Posterior cingulate gyrus (tissue), 11 donors: ENCODE results near the gene ECHS1.
"Not testable (repeated sequence)": the region's sequence is repeated elsewhere in the genome, so short reads cannot be mapped to it uniquely, and the experiment has no call there.

ENCODE experiments used
- DNase-seq, 10 donors: peaks; one replicate each; pipeline versions ENCODE4 v3.0.0 to v3.0.0-alpha.2; 2020 to 2021; ENCODE audit warnings: mixed read lengths in 3 of 10
- intact Hi-C: fragments of 100-400 bp; cut with DNase I; formaldehyde crosslinking; loops from one replicate; pipeline ENCODE4 v1.15.1; 2023

ECHS1 gene

GRCh38 chr10:133328358-133329343 is 44.5 kb downstream of the ECHS1 start:
- intact Hi-C loops = loop anchor here (5.0 kb wide), 1 partner anchor 44 kb away; the partner anchor contains the start of gene ECHS1
- DNase-seq = peak in 2 of 10 donors; percentile 65 to 79

GRCh38 chr10:133327651-133328357 is 45.4 kb downstream of the ECHS1 start:
- peak in 2 of 10 donors; percentile 68 to 77 for DNase-seq
- intact Hi-C loops = loop anchor here (5.0 kb wide), 1 partner anchor 44 kb away; the partner anchor contains the start of gene ECHS1

GRCh38 chr10:133326745-133327650 is 46.2 kb downstream of the ECHS1 start:
- intact Hi-C loops = loop anchor here (5.0 kb wide), 1 partner anchor 45 kb away; the partner anchor contains the start of gene ECHS1
- DNase-seq = peak in 2 of 10 donors; percentile 58 to 80

- DNase-seq = peak in 1 of 10 donors; percentile 66
- intact Hi-C loops = loop anchor here (5.0 kb wide), 1 partner anchor 46 kb away; the partner anchor contains the start of gene ECHS1
These were observed 47.0 kb downstream of the ECHS1 start for GRCh38 chr10:133326223-133326551.

GRCh38 chr10:133325440-133326222 is 47.5 kb downstream of the ECHS1 start:
- DNase-seq = peak in 4 of 10 donors; percentile 35 to 85 (median 66)
- intact Hi-C loops = loop anchor here (5.0 kb wide), 1 partner anchor 47 kb away; the partner anchor contains the start of gene ECHS1

GRCh38 chr10:133324857-133325260 is 48.3 kb downstream of the ECHS1 start:
- intact Hi-C loops = loop anchor here (5.0 kb wide), 1 partner anchor 47 kb away; the partner anchor contains the start of gene ECHS1
- DNase-seq = peak in 1 of 10 donors; percentile 71

- intact Hi-C loops = no loop called here
- peak in 7 of 10 donors; percentile 42 to 95 (median 72) for DNase-seq
These were observed 48.9 kb downstream of the ECHS1 start for GRCh38 chr10:133324198-133324792.

- intact Hi-C loops = not testable (repeated sequence)
- DNase-seq = peak in 1 of 10 donors; percentile 14
These were observed 51.0 kb downstream of the ECHS1 start for GRCh38 chr10:133322064-133322709.

GRCh38 chr10:133320852-133321422 is 52.2 kb downstream of the ECHS1 start:
- DNase-seq = peak in 1 of 10 donors; percentile 14
- intact Hi-C loops = not testable (repeated sequence)

GRCh38 chr10:133318494-133319127 is 54.5 kb downstream of the ECHS1 start:
- intact Hi-C loops = no loop called here

GRCh38 chr10:133316732-133317131 is 56.4 kb downstream of the ECHS1 start:
- DNase-seq = peak in 2 of 10 donors; percentile 15 to 22
- intact Hi-C loops = no loop called here

More at GRCh38 chr10:133318494-133319127, 54.5 kb downstream of the ECHS1 start:
- DNase-seq = peak in 9 of 10 donors; percentile 52 to 94 (median 67)

GRCh38 chr10:133316266-133316665 is 56.9 kb downstream of the ECHS1 start:
- intact Hi-C loops = no loop called here
- DNase-seq = peak in 2 of 10 donors; percentile 10 to 48

- intact Hi-C loops = no loop called here
- DNase-seq = peak in 3 of 10 donors; percentile 30 to 67 (median 52)
These were observed 57.3 kb downstream of the ECHS1 start for GRCh38 chr10:133315847-133316246.

- intact Hi-C loops = no loop called here
- DNase-seq = peak in 2 of 10 donors; percentile 80 to 82
These were observed 58.2 kb downstream of the ECHS1 start for GRCh38 chr10:133314911-133315310.

GRCh38 chr10:133313192-133313591 is 60.0 kb downstream of the ECHS1 start:
- no peak for DNase-seq
- intact Hi-C loops = no loop called here

GRCh38 chr10:133312769-133313145 is 60.4 kb downstream of the ECHS1 start:
- intact Hi-C loops = no loop called here
- peak in 2 of 10 donors; percentile 59 to 70 for DNase-seq
